ENCODE results near the gene SCNN1A.

Gene SCNN1A

GRCh38 chr12:6367065-6367968, 8.0 kb downstream of the SCNN1A start:
- peak; percentile 71 to 84 for DNase-seq (ENCODE audit: low read depth in 1 of 2, low spot score in 1 of 2)
- TF ChIP-seq GABPA (IDR thresholded peaks at IDR 0.05; ENCODE audit: low read depth) (no peak), SPI1 (IDR thresholded peaks at IDR 0.05; ENCODE audit: borderline replicate concordance, low read depth) (peak; percentile 96), POLR2AphosphoS5 (IDR thresholded peaks at IDR 0.05; ENCODE audit: low read depth) (no peak)
- TF ChIP-seq, protein P1, sequence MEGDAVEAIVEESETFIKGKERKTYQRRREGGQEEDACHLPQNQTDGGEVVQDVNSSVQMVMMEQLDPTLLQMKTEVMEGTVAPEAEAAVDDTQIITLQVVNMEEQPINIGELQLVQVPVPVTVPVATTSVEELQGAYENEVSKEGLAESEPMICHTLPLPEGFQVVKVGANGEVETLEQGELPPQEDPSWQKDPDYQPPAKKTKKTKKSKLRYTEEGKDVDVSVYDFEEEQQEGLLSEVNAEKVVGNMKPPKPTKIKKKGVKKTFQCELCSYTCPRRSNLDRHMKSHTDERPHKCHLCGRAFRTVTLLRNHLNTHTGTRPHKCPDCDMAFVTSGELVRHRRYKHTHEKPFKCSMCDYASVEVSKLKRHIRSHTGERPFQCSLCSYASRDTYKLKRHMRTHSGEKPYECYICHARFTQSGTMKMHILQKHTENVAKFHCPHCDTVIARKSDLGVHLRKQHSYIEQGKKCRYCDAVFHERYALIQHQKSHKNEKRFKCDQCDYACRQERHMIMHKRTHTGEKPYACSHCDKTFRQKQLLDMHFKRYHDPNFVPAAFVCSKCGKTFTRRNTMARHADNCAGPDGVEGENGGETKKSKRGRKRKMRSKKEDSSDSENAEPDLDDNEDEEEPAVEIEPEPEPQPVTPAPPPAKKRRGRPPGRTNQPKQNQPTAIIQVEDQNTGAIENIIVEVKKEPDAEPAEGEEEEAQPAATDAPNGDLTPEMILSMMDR (IDR thresholded peaks at IDR 0.05; ENCODE audit: insufficient read depth, low read length), result peak; percentile 46
- no peak overlapping the region for H3K4me3 ChIP-seq (replicated peaks; ENCODE audit: insufficient read depth, low read length)
- H3K27me3 ChIP-seq (ENCODE audit: insufficient read depth, poor library complexity, severe bottlenecking), result no peaks in the 10 kb centered on the region
- H3K27ac ChIP-seq (replicated peaks), result peak overlapping the region; percentile 73

DNA sequence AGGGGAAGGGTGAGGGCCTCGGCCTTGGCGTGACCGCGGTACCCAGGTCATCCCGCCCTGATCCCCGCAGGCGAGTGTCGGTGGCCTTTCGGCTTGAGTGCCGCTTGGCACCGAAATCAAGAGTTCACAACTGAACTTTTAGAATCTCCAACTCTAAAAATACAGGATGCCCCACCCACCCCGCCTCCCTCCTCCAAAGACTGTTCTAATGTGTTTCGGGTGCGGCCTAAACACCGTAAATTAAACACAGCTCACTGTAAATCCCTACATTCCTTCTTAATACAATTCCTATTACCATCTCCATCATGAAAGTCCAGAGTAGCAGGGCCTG, 11.4 kb downstream of the SCNN1A start:
- peak overlapping the region; percentile 59 for H3K4me3 ChIP-seq (replicated peaks; ENCODE audit: insufficient read depth, low read length)
- H3K27ac ChIP-seq (replicated peaks), result peak overlapping the region; percentile 70

GRCh38 chr12:6363330-6364043, 11.9 kb downstream of the SCNN1A start:
- peak overlapping the region; percentile 70 for H3K27ac ChIP-seq (replicated peaks)
- peak in 1 of 2 experiments; percentile 48 for DNase-seq (ENCODE audit: low read depth in 1 of 2, low spot score in 1 of 2)
- TF ChIP-seq POLR2AphosphoS5 (IDR thresholded peaks at IDR 0.05; ENCODE audit: low read depth), result no peak
- no peak for TF ChIP-seq GABPA (IDR thresholded peaks at IDR 0.05; ENCODE audit: low read depth)
- no peak for TF ChIP-seq SPI1 (IDR thresholded peaks at IDR 0.05; ENCODE audit: borderline replicate concordance, low read depth)
- TF ChIP-seq, protein P1 (IDR thresholded peaks at IDR 0.05; ENCODE audit: insufficient read depth, low read length), result no peak
- TF ChIP-seq REST (IDR thresholded peaks at IDR 0.05; ENCODE audit: insufficient replicate concordance, low read depth), result no peak
- peak overlapping the region; percentile 59 for H3K4me3 ChIP-seq (replicated peaks; ENCODE audit: insufficient read depth, low read length)
- no peaks in the 10 kb centered on the region for H3K27me3 ChIP-seq (ENCODE audit: insufficient read depth, poor library complexity, severe bottlenecking)

More for the DNA sequence above, 11.4 kb downstream of the SCNN1A start:
- DNase-seq (ENCODE audit: low read depth in 1 of 2, low spot score in 1 of 2), result no peak
- TF ChIP-seq SPI1 (IDR thresholded peaks at IDR 0.05; ENCODE audit: borderline replicate concordance, low read depth) (no peak), REST (IDR thresholded peaks at IDR 0.05; ENCODE audit: insufficient replicate concordance, low read depth) (no peak), POLR2AphosphoS5 (IDR thresholded peaks at IDR 0.05; ENCODE audit: low read depth) (no peak), GABPA (IDR thresholded peaks at IDR 0.05; ENCODE audit: low read depth) (no peak)
- TF ChIP-seq, protein P1 (IDR thresholded peaks at IDR 0.05; ENCODE audit: insufficient read depth, low read length), result no peak
- H3K27me3 ChIP-seq (ENCODE audit: insufficient read depth, poor library complexity, severe bottlenecking), result no peaks in the 10 kb centered on the region

Measured in HL-60 (cell line).